ENCODE data around the gene PDE4D.
"Not testable (repeated sequence)": the region's sequence is repeated elsewhere in the genome, so short reads cannot be mapped to it uniquely, and the experiment has no call there.

Gene PDE4D

GRCh38 chr5:59062986-59063683 is 830.4 kb downstream of the PDE4D start:
- no peaks in the 10 kb centered on the region for H3K27me3 ChIP-seq (ENCODE audit: low read depth)
- H3K36me3 ChIP-seq (replicated peaks) = no peaks in the 10 kb centered on the region
- in situ Hi-C loops (cut with MboI; ENCODE audit: low sequenced_read_pairs) = no loop called here
- H3K4me3 ChIP-seq = no peak overlapping the region
- peak in 1 of 2 experiments; percentile 6 for DNase-seq (ENCODE audit: low spot score in 2 of 2)
- H3K4me1 ChIP-seq = no peaks in the 10 kb centered on the region
- no peaks in the 10 kb centered on the region for H3K9me3 ChIP-seq

DNA sequence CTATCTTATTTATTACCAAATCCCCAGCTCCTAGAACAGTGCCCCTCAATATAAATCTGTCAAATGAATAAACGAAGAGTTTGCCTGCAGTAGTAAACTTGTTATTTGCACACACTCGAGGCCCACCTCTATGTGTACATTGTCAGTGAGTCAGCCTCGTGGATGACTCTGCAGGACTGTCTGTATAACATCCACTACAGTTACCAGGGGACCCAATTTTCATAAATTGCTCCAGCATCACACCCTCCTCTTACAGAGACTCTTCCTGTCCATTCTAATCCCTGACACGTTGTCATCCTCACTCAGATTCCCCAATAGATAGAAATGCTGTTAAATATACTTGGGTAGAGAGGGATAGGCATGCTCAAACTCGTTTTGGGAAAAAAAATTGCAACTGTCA is 832.1 kb downstream of the PDE4D start:
- H3K4me3 ChIP-seq = no peak overlapping the region
- DNase-seq (ENCODE audit: low spot score in 2 of 2) = no peak

DNA sequence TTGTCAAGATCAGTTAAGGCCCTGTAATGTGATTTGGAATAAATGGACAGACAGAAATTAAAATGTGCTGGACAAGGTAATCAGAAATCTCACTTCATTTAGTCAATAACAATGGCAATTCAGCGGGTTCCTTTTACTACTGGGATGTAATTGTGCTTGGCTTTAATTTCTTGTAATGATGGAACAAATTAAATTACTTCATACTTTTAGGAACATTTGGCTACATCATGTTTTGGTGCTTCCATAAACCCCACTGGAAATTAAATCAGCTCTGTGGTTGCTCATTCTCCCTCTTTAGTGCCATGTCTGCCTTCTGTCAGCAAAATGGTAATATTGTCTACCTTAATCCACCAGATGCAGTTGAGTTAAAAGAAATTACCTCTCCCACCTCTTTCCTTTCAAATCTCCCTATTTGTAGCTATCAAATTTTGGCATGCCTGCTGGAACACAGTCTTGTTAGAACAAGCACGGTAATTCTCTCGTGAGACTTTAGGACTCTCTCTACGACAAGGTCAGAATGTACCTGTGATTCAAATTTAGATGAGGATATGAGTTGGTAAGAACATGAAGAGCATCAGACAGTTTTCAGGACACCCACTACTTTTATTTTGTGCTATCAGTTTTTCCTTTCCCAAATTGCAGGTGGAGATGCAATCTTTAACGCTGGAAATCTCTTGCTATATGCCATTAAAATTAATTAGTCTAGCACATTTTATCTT is 834.4 kb downstream of the PDE4D start:
- Histone ChIP-seq H3K9me3 (no peaks in the 10 kb centered on the region), H3K4me3 (no peak overlapping the region), H3K36me3 (replicated peaks) (no peaks in the 10 kb centered on the region), H3K27me3 (ENCODE audit: low read depth) (no peaks in the 10 kb centered on the region), H3K4me1 (no peaks in the 10 kb centered on the region)
- in situ Hi-C loops (cut with MboI; ENCODE audit: low sequenced_read_pairs) = no loop called here
- DNase-seq (ENCODE audit: low spot score in 2 of 2) = no peak

More for the DNA sequence above, 832.1 kb downstream of the PDE4D start:
- Histone ChIP-seq H3K4me1 (no peaks in the 10 kb centered on the region), H3K27me3 (ENCODE audit: low read depth) (no peaks in the 10 kb centered on the region), H3K36me3 (replicated peaks) (no peaks in the 10 kb centered on the region), H3K9me3 (no peaks in the 10 kb centered on the region)
- in situ Hi-C loops (cut with MboI; ENCODE audit: low sequenced_read_pairs) = no loop called here

DNA sequence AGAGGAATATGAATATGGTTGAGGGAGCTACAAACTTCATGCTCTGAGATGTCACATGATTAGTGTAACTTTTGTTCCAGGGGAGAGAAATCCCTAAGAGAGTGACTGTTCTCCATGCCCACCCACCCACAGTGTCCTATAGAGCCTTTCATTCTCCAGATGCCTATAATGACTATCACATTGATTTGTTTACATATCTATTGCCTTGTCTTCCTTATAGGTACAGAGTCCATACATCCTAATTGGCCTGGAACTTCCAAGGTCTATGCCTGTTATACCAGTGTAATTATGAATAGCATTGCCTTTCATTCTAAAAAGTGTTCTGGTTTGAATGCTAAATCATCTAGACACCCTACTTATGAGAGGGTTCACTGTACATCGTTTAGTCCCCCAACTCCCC is 835.3 kb downstream of the PDE4D start:
- no peaks in the 10 kb centered on the region for H3K9me3 ChIP-seq
- H3K4me1 ChIP-seq = no peaks in the 10 kb centered on the region
- no peak overlapping the region for H3K4me3 ChIP-seq
- in situ Hi-C loops (cut with MboI; ENCODE audit: low sequenced_read_pairs) = no loop called here
- H3K27me3 ChIP-seq (ENCODE audit: low read depth) = no peaks in the 10 kb centered on the region
- no peak for DNase-seq (ENCODE audit: low spot score in 2 of 2)
- no peaks in the 10 kb centered on the region for H3K36me3 ChIP-seq (replicated peaks)

DNA sequence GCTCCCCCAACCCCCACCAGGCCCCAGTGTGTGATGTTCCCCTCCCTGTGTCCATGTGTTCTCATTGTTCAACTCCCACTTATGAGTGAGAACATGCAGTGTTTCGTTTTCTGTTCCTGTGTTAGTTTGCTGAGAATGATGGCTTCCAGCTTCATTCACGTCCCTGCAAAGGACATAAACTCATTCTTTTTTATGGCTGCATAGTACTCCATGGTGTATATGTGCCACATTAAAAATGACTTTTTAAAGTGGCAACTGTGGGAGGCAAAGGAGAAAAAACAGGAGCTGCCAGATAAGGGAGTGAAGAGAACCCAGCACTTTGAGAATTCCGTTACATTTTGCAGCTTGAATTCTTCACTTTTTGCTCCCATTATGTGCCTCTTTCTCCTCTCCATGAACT is 836.9 kb downstream of the PDE4D start:
- DNase-seq (ENCODE audit: low spot score in 2 of 2); H3K4me3 ChIP-seq; H3K4me1 ChIP-seq: not testable (repeated sequence)

DNA sequence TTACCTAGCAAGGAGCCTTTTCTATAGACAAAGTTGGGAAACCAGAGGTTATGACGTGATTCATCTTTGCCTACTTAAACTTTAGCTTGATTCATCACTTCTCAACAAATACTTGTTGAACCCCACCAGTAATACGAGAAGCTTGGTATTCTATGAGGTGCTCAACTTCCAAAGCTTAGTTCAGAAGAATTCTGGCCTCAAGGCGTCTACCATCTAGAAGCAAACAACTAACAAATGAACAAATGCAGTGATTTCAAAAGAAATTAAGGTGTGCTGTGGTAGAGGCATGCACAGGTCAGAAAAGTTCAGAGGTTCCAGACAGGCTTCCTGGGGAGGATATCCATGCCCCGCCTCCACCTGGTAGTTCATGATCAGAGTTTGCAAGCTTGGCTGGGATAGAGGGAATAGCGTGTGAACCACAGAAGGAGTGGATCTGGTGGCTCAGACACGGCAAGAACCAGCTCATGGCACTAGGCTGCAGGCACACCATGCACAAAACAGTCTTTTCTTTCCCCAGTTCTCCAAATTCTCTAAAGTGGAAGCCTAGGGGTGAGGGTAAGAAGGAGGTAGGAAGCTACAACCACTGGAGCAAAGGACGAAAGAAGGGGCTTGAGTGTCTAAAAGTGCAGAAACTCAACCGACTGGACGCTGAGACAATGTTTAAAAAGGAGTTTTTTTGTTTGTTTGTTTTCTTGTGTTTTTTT is 837.6 kb downstream of the PDE4D start:
- no peaks in the 10 kb centered on the region for H3K4me1 ChIP-seq
- DNase-seq (ENCODE audit: low spot score in 2 of 2) = no peak
- no peaks in the 10 kb centered on the region for H3K36me3 ChIP-seq (replicated peaks)
- in situ Hi-C loops (cut with MboI; ENCODE audit: low sequenced_read_pairs) = no loop called here
- no peaks in the 10 kb centered on the region for H3K27me3 ChIP-seq (ENCODE audit: low read depth)
- H3K9me3 ChIP-seq = no peaks in the 10 kb centered on the region
- no peak overlapping the region for H3K4me3 ChIP-seq

More for the DNA sequence above, 836.9 kb downstream of the PDE4D start:
- H3K9me3 ChIP-seq; H3K27me3 ChIP-seq (ENCODE audit: low read depth); in situ Hi-C loops (cut with MboI; ENCODE audit: low sequenced_read_pairs); H3K36me3 ChIP-seq (replicated peaks): not testable (repeated sequence)

DNA sequence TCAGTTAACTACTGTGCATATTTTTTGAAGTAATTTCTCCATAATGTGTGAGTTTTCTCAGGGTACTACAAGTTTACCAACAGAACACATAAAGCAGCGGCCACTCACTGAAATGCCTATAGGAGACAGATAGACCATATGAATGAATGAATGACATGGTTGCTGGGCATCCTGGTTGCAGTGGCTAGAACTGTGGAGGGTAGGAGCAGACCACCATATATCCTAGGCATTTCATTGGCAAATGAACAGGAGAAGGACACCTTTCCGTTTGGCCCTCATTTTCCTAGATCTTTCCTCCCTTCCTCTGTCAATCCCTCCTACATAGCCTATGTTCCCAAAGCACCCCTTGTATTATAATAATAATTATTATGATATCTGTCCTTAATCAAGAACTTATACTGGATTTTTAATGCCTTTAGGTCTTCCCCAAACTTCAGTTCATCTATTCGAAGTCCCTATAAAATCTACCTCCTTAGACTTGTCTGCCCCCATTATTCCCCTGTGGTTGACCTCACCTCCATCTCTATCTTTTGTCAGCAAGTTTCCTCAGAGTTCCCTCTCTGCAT is 838.5 kb downstream of the PDE4D start:
- no peaks in the 10 kb centered on the region for H3K27me3 ChIP-seq (ENCODE audit: low read depth)
- DNase-seq (ENCODE audit: low spot score in 2 of 2) = no peak
- in situ Hi-C loops (cut with MboI; ENCODE audit: low sequenced_read_pairs) = no loop called here
- H3K4me3 ChIP-seq = no peak overlapping the region
- H3K9me3 ChIP-seq = no peaks in the 10 kb centered on the region
- H3K4me1 ChIP-seq = no peaks in the 10 kb centered on the region
- no peaks in the 10 kb centered on the region for H3K36me3 ChIP-seq (replicated peaks)

DNA sequence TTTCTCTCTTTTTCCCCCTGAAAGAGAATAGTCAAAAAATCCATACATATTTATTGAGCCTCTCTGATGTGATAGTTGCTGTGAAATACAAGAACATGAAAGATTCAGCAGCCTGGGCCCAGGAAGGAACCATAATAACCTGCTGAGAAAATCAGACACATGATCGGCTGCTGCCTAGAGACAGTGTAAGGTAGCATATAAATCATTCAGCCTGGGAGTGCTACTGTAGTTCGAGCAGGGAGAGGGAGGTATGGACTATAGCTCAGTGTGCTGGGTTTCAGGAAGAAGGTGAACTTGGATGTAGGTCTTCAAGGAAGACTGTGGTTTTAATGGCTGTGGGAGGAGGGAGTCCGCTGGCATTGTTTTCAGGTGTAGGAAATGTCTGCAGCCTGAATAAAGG is 841.6 kb downstream of the PDE4D start:
- Histone ChIP-seq H3K36me3 (replicated peaks) (no peaks in the 10 kb centered on the region), H3K4me1 (no peaks in the 10 kb centered on the region), H3K9me3 (no peaks in the 10 kb centered on the region), H3K4me3 (no peak overlapping the region), H3K27me3 (ENCODE audit: low read depth) (0 out of 2 replicates have a peak, but pooled peaks cover 10% of the 10 kb centered on the region)
- in situ Hi-C loops (cut with MboI; ENCODE audit: low sequenced_read_pairs) = no loop called here
- no peak for DNase-seq (ENCODE audit: low spot score in 2 of 2)

DNA sequence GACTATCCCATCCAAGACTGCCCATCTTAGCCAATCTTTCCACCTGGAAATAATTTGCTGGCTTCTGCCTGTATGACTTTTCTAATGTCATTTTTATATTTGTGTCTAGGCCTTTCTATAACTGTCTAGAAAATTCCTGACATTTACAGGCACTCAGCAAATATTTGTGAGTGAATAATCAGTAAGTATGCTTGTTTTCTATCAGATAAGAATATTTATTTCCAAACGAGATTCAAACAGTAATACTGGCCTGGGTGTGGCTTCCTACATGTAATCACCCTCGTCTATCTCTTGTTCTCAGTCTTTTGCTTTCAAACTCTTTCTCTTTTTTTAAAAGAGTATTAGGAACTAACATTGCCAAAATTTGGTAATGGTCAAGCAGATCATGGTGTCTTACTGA is 844.4 kb downstream of the PDE4D start:
- H3K4me1 ChIP-seq = no peaks in the 10 kb centered on the region
- no peak overlapping the region for H3K4me3 ChIP-seq
- H3K9me3 ChIP-seq = no peaks in the 10 kb centered on the region
- H3K36me3 ChIP-seq (replicated peaks) = no peaks in the 10 kb centered on the region
- no peak for DNase-seq (ENCODE audit: low spot score in 2 of 2)
- 0 out of 2 replicates have a peak, but pooled peaks cover 10% of the 10 kb centered on the region for H3K27me3 ChIP-seq (ENCODE audit: low read depth)
- in situ Hi-C loops (cut with MboI; ENCODE audit: low sequenced_read_pairs) = no loop called here

- H3K4me3 ChIP-seq = no peak overlapping the region
- H3K9me3 ChIP-seq = no peaks in the 10 kb centered on the region
- peaks cover 46% of the 10 kb centered on the region for H3K27me3 ChIP-seq (ENCODE audit: low read depth)
- no peaks in the 10 kb centered on the region for H3K36me3 ChIP-seq (replicated peaks)
- DNase-seq (ENCODE audit: low spot score in 2 of 2) = no peak
- in situ Hi-C loops (cut with MboI; ENCODE audit: low sequenced_read_pairs) = no loop called here
- H3K4me1 ChIP-seq = no peaks in the 10 kb centered on the region
Measured at GRCh38 chr5:59042201-59043055, 851.1 kb downstream of the PDE4D start.

DNA sequence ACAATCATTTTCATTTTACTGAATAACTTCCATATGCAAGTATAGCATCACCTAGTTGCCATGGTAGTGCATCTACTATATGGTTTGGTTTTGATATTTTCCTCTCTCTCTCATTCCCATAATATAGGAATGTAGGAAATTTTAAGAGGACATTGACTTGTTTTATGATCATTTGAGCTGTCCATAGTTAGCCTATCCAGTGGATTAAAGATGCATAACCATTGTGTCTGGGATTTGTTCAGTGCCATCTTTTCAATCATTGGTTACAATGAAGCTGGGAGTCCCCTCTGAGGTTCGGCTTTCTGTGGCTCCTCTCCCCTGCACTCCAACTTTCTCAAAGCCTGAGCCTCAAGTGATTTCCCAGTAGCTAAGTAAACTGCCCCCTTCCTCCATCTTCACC is 852.2 kb downstream of the PDE4D start:
- peaks cover 46% of the 10 kb centered on the region for H3K27me3 ChIP-seq (ENCODE audit: low read depth)
- no peaks in the 10 kb centered on the region for H3K9me3 ChIP-seq
- no peaks in the 10 kb centered on the region for H3K36me3 ChIP-seq (replicated peaks)
- no peak overlapping the region for H3K4me3 ChIP-seq
- in situ Hi-C loops (cut with MboI; ENCODE audit: low sequenced_read_pairs) = no loop called here
- no peak for DNase-seq (ENCODE audit: low spot score in 2 of 2)
- no peaks in the 10 kb centered on the region for H3K4me1 ChIP-seq

DNA sequence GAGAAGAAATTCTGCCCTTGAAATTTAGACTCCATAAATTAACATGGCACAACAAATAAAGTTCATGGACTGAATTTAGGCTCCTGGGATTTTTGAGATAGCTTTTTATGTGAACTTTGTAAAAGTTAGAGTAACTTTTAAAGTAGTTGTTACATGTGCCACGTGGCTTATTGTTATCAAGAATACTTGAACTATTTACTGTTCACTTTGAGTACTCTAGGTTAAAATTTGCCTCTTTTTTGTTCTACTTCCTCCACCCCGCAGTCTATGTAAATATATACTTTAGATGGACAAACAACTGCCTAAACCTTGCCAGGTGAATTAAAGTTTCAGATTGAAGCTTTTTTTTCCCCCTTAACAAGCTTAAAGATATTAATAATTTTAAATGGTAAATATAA is 852.7 kb downstream of the PDE4D start:
- peaks cover 47% of the 10 kb centered on the region for H3K27me3 ChIP-seq (ENCODE audit: low read depth)
- H3K9me3 ChIP-seq = no peaks in the 10 kb centered on the region
- H3K36me3 ChIP-seq (replicated peaks) = no peaks in the 10 kb centered on the region
- DNase-seq (ENCODE audit: low spot score in 2 of 2) = no peak
- in situ Hi-C loops (cut with MboI; ENCODE audit: low sequenced_read_pairs) = no loop called here
- H3K4me3 ChIP-seq = no peak overlapping the region
- no peaks in the 10 kb centered on the region for H3K4me1 ChIP-seq

DNA sequence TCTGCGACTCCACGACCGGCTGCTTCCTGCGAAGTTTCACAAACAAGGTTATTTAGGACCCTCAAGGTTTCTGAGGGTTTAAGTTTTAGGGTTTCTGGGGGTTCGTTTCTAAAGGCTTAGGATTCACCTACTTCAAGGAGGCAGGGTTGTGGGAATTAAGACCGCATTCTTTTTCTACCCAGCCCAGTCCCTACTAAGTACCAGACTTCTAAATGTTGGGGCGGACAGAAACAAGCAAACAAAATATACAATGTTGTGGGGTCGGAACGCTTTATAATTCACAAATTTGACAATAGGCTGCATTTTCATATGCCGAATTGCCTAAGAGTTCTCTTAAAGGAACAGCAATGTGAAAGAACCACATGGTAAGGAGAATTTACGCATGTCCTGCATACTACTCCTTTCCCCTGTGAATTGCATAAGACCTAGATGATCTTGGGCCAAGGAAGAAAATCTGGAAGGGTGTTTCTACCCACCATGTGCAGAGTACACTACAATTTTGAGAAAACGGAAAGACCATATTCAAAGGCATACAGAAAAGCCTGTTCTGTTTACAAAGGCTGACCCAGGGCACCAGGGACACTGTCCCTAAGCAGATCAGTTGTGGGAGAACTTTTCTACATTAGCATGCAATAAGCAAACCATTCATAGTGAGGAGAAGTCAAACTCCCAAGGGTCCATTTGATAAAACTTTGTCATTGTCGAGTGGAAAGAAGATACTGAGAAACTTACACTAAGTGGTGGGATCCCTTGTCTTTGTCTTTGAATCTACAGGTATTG is 853.3 kb downstream of the PDE4D start:
- in situ Hi-C loops (cut with MboI; ENCODE audit: low sequenced_read_pairs) = no loop called here
- no peak for DNase-seq (ENCODE audit: low spot score in 2 of 2)

More for the DNA sequence above, 853.3 kb downstream of the PDE4D start:
- Histone ChIP-seq H3K4me1 (no peaks in the 10 kb centered on the region), H3K27me3 (ENCODE audit: low read depth) (peaks cover 49% of the 10 kb centered on the region), H3K4me3 (no peak overlapping the region), H3K9me3 (no peaks in the 10 kb centered on the region), H3K36me3 (replicated peaks) (no peaks in the 10 kb centered on the region)

Data from HAP-1 (cell line).